Naive thymus-derived CD8-positive, alpha-beta T cell (primary cell): Measurements from ENCODE around the gene PITPNM3. TPM values are rescaled to one million over a fixed set of nuclear protein-coding genes. Genes with fewer than 3 reads are reported as not detected.

Experiments
- polyA plus RNA-seq, 3 donors: library from polyadenylated mRNA; unstranded; fragments of 300-500 nt; fragmentation: Illumina TruSeq; gene quantifications; one replicate each; pipeline ENCODE4 v1.2.3, GENCODE V29; 2021
- total RNA-seq, 8 experiments: library from RNA in 2 of 8; stranded (reverse) in 2 of 8; gene quantifications; one replicate each; pipeline ENCODE4 v1.2.3 and lab custom pipeline; 2021 to 2026

Gene PITPNM3
- total and polyA plus RNA-seq, 5 experiments from 2014 or later: 0.44 to 0.74 TPM; not detected in 3

Other genes with a start within 250 kb of the PITPNM3 start
- not detected for gene AIPL1, start 121.4 kb downstream of the PITPNM3 start, total RNA-seq
- gene AIPL1, start 121.4 kb downstream of the PITPNM3 start, polyA plus RNA-seq: not detected
- not detected for gene PIMREG, start 112.1 kb downstream of the PITPNM3 start, total RNA-seq
- under 1 TPM in 1 of 3 donors, not detected in 2; 0.27 TPM for gene PIMREG, start 112.1 kb downstream of the PITPNM3 start, polyA plus RNA-seq
- gene KIAA0753, start 84.2 kb upstream of the PITPNM3 start, total RNA-seq: 10 to 100 TPM; 17.5 to 24.8 TPM
- 1 to 10 TPM; 1.2 to 2.3 (median 2.2) TPM for gene KIAA0753, start 84.2 kb upstream of the PITPNM3 start, polyA plus RNA-seq
- 10 to 100 TPM; 17.2 to 20.9 TPM for gene TXNDC17, start 84.5 kb upstream of the PITPNM3 start, total RNA-seq
- 10 to 100 TPM; 48.7 to 73.5 (median 60.3) TPM for gene TXNDC17, start 84.5 kb upstream of the PITPNM3 start, polyA plus RNA-seq
- gene MED31, start 95.0 kb upstream of the PITPNM3 start, total RNA-seq: 10 to 100 TPM; 23.1 to 27.3 TPM
- 10 to 100 TPM; 25.2 to 30.7 (median 28.6) TPM for gene MED31, start 95.0 kb upstream of the PITPNM3 start, polyA plus RNA-seq
- 1 to 10 TPM; 3.4 to 4.2 TPM for gene C17orf100, start 95.2 kb upstream of the PITPNM3 start, total RNA-seq
- gene C17orf100, start 95.2 kb upstream of the PITPNM3 start, polyA plus RNA-seq: 1 to 10 TPM; 2.2 to 6.4 (median 5.8) TPM
- gene SLC13A5, start 156.8 kb upstream of the PITPNM3 start, total RNA-seq: not detected
- under 1 TPM in 1 of 3 donors, not detected in 2; 0.43 TPM for gene SLC13A5, start 156.8 kb upstream of the PITPNM3 start, polyA plus RNA-seq
- 10 to 100 TPM; 40.7 to 41.3 TPM for gene XAF1, start 199.5 kb upstream of the PITPNM3 start, total RNA-seq
- gene XAF1, start 199.5 kb upstream of the PITPNM3 start, polyA plus RNA-seq: 10 to 100 TPM; 19.7 to 40.0 (median 22.0) TPM
- gene FBXO39, start 219.7 kb upstream of the PITPNM3 start, total RNA-seq: under 1 TPM in 1 of 2 experiments, not detected in 1; 0.29 TPM
- gene FBXO39, start 219.7 kb upstream of the PITPNM3 start, polyA plus RNA-seq: under 1 TPM in 1 of 3 donors, not detected in 2; 0.15 TPM